GM21825 (cell line): ENCODE measurements around the gene ACOT6.
"Not testable (repeated sequence)": the region's sequence is repeated elsewhere in the genome, so short reads cannot be mapped to it uniquely, and the experiment has no call there.

Source experiments
- ATAC-seq: cut with Tn5 transposase; IDR thresholded peaks from one replicate; pipeline ENCODE4 v1.9.1; 2021; ENCODE audit warnings: mild to moderate bottlenecking, moderate library complexity; ENCODE audit not compliant: unreplicated experiment

ACOT6 gene

GRCh38 chr14:73644531-73645247 lies 32.4 kb downstream of the ACOT6 start, which contains the start of gene DNAL1:
Gene DNAL1, plus strand, starts transcription at chr14:73644986. Its CDS starts 54 bp downstream, at chr14:73645040.
- ATAC-seq, result peak; percentile 95

DNA sequence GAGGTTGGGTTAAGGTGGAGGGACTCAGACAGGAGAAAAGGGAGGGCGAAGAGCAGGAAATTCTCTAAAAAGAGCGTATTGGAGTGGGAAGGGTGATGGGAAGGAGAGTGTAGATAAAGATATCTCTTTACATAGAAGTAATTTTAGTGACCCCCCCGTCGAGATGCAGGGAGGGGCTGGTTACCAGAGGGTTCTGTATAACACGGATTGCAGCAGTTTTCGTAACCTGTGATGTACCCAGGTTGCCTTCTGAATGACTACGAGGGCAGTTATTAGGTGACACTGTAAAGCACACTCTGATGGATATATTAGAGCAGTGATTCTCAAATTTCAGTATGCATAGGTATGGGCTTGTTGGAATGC lies 32.9 kb downstream of the ACOT6 start:
- peak; percentile 4 for ATAC-seq

DNA sequence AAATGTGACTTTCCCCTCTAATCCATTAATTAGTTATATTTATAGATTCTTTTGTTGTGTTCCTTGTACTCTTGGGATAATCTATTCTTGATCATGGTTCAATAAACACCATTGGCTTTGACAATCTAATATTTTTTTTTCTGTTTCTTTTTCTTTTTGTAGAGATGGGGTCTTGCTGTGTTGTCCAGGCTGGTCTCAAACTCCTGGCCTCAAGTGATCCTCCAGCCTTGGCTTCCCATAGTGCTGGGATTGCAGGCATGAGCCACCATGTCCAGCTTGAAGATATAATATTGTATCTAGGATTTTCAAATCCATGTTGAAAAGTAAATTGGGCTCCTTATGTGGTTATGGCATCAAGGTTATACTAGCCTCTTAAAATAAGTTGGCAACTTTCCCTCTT lies 38.7 kb downstream of the ACOT6 start:
- ATAC-seq, result no peak

DNA sequence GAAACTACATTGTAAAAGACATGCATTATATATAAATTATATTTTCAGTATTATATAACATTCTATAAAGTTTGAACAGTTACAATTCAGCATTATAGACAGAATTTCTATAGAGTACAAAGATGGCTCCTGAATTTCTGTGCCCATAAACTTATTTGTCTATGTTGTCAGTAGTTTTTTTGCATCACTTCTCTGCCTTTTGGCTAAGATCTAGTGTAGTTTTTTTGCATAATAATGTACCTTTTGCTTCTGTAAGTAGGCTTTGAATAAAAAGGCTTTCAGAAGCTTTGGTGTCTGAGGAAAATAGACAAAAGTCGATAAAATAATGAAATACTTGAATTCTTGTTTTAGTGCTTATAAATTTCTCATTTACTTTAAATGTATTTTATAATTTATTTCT lies 43.5 kb downstream of the ACOT6 start:
- ATAC-seq, result no peak

DNA sequence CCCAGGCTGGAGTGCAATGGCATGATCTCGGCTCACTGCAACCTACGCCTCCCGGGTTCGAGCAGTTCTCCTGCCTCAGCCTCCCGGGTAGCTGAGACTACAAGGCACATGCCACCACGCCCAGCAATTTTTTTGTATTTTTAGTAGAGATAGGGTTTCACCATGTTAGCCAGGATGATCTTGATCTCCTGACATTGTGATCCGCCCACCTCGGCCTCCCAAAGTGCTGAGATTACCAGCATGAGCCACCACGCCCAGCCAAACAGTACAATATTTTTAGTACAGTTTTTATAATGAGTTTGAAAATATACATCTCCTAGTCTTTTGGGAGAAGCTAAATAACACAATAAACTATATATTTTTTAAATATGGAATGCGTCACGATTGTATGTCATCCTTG lies 46.9 kb downstream of the ACOT6 start:
- not testable (repeated sequence) for ATAC-seq

GRCh38 chr14:73660511-73660910 lies 48.2 kb downstream of the ACOT6 start:
- ATAC-seq, result no peak

- ATAC-seq, result no peak
Measured at GRCh38 chr14:73661872-73662271, 49.6 kb downstream of the ACOT6 start.

DNA sequence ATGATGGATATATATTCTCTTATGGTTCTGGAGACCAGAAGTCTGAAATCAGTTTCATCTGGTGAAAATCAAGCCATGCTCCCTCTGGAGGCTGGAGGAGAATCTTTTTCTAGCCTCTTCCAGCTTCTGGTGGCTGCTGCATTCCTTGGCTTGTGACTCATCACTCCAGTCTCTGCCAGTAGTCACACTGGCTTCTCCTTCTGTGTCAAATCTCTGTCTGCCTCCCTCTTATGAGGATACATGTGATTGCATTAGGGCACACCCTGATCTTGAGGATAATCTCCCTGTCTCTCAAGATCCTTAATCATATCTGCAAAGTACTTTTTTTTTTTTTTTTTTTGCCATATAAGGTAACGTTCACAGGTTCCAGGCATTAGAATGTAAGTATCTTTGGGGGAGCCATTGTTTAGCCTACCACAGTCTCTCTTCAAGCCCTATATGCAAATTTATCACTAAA lies 50.2 kb downstream of the ACOT6 start:
- ATAC-seq, result no peak

DNA sequence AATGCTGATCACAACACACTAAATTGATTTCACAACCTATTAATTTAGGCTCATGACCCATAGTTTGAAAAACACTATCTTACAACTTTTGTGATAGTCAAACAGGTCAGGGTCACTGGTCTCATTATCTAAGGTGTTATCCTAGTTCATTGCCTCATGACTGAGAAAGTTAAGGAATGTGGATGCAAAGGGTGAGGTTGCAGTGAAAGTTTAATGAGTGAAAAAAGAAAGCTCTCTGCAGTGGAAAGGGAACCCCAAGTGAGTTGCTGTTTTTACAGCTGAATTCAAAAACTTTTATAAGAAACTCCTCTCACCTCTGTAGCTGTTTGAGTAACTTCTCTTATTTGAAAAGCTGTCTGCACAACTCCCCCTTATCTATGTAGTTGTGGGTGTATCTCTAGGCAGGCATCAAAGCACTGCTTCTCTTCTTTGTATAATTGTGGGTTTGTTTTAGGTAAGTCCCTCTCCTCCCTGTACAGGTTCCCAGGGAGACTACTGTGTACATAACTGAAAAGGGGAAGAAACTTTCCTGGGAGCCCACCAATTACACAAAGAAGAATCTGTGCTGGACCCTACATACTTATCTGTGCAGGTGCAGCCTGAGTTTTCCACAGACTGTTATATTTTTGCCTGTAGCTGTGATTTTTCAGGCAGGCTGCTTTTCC lies 51.4 kb downstream of the ACOT6 start:
- no peak for ATAC-seq

DNA sequence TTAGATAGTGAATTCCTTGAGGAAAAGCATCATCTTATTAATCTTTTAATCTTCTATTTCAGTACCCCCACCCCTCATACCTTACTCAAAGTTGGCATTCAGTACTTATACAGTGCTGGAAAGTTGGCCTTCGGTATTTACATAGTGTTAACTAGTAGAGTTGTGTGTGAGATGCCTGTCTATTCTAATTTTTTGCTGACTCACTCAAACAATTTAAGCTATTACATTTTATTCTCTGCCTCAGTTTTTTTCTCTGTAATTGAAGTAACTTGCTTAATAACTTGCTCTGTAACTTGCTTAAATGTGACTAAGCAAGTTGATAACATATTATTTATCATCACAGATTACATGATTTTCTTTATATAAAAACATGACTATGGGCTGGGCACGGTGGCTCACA lies 52.8 kb downstream of the ACOT6 start:
- no peak for ATAC-seq

- no peak for ATAC-seq
Measured at GRCh38 chr14:73666583-73666982, 54.3 kb downstream of the ACOT6 start.

- ATAC-seq, result no peak
Measured at GRCh38 chr14:73667854-73668253, 55.5 kb downstream of the ACOT6 start.
